Mesodermal cell (in vitro differentiated cells): Measurements from ENCODE around the gene NDUFS5.
"Not testable (repeated sequence)": the region's sequence is repeated elsewhere in the genome, so short reads cannot be mapped to it uniquely, and the experiment has no call there.

Experiments
- H3K27ac ChIP-seq: 2 replicates; pipeline ENCODE4 v1.7.0; 2013; ENCODE audit warnings: mild to moderate bottlenecking, low read depth, low read length, moderate library complexity; ENCODE audit not compliant: severe bottlenecking
- H3K36me3 ChIP-seq: 2 replicates; pipeline ENCODE4 v1.7.1; 2013; ENCODE audit warnings: mild to moderate bottlenecking, low read length, moderate library complexity; ENCODE audit not compliant: control insufficient read depth, insufficient read depth
- H3K4me1 ChIP-seq: one replicate; pipeline ENCODE4 v1.7.1; 2013; ENCODE audit warnings: mild to moderate bottlenecking, low read length; ENCODE audit not compliant: insufficient read depth, control insufficient read depth, poor library complexity, severe bottlenecking
- H3K4me3 ChIP-seq: 2 replicates; pipeline ENCODE4 v1.7.0; 2013; ENCODE audit warnings: low read length, control low read depth, mild to moderate bottlenecking; ENCODE audit not compliant: insufficient read depth, poor library complexity, severe bottlenecking; ENCODE audit errors: extremely low read depth
- H3K9me3 ChIP-seq: 2 replicates; pipeline ENCODE4 v1.7.1; 2013; ENCODE audit warnings: mild to moderate bottlenecking, low read length, moderate library complexity; ENCODE audit not compliant: control insufficient read depth
- WGBS, 2 experiments: methylation state at CpG; one replicate each; pipeline ENCODE4 v1.1.5; 2013; ENCODE audit warnings: missing lambda C conversion rate in 2 of 2; ENCODE audit not compliant: insufficient coverage in 2 of 2; 5-methylcytosine and 5-hydroxymethylcytosine counted together

NDUFS5 gene

GRCh38 chr1:39047374-39048229 is 21.5 kb downstream of the NDUFS5 start:
- WGBS, 2 experiments: 80 to 85% methylated on average over 7 of the region's 12 CpGs
- no peaks in the 10 kb centered on the region for H3K9me3 ChIP-seq
- no peak overlapping the region for H3K4me3 ChIP-seq
- H3K4me1 ChIP-seq: peaks cover 26% of the 10 kb centered on the region
- peak overlapping the region; percentile 89 for H3K27ac ChIP-seq
- H3K36me3 ChIP-seq: peaks cover 12% of the 10 kb centered on the region

- Histone ChIP-seq H3K4me1 (peaks cover 26% of the 10 kb centered on the region), H3K36me3 (peaks cover 6% of the 10 kb centered on the region), H3K4me3 (no peak overlapping the region), H3K9me3 (no peaks in the 10 kb centered on the region), H3K27ac (peak overlapping the region; percentile 89)
- 85 to 94% methylated on average over 4 to 5 of the region's 7 CpGs for WGBS, 2 experiments
These were observed 22.7 kb downstream of the NDUFS5 start for GRCh38 chr1:39048745-39049370.

- peaks cover 3% of the 10 kb centered on the region for H3K36me3 ChIP-seq
- H3K4me1 ChIP-seq: peaks cover 26% of the 10 kb centered on the region
- 88 to 94% methylated on average over 2 of the region's 4 CpGs for WGBS, 2 experiments
- H3K4me3 ChIP-seq: no peak overlapping the region
- no peak overlapping the region for H3K27ac ChIP-seq
- H3K9me3 ChIP-seq: no peaks in the 10 kb centered on the region
These were observed 23.9 kb downstream of the NDUFS5 start for GRCh38 chr1:39050001-39050400.

DNA sequence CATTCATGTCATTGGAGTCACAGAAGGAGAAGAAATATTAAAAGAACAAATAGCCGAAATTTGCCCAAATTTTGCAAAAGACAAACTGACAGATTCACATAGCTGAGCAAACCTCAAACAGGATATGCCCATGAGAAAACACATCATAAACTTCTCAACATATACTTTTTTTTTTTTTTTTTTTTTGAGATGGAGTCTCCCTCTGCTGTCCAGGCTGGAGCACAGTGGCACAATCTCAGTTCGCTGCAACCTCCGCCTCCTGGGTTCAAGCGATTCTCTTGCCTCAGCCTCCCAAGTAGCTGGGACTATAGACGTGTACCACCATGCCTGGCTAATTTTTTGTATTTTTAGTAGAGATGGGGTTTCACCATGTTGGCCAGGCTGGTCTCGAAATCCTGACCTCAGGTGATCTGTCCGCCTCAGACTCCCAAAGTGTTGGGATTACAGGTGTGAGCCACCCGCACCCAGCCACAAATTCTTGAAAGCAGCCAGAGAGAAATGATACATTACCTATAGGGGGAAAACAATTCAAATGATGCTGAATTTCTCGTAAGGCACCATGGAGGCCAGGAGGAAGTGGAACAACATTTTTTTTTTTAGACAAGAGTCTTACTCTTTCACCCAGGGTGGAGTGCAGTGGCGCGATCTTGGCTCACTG is 25.2 kb downstream of the NDUFS5 start:
- not testable (repeated sequence) for H3K36me3 ChIP-seq, H3K4me3 ChIP-seq, H3K9me3 ChIP-seq, H3K27ac ChIP-seq
- H3K4me1 ChIP-seq: peaks cover 26% of the 10 kb centered on the region
- WGBS, 2 experiments: 93% methylated on average over 6 to 7 of the region's 11 CpGs

DNA sequence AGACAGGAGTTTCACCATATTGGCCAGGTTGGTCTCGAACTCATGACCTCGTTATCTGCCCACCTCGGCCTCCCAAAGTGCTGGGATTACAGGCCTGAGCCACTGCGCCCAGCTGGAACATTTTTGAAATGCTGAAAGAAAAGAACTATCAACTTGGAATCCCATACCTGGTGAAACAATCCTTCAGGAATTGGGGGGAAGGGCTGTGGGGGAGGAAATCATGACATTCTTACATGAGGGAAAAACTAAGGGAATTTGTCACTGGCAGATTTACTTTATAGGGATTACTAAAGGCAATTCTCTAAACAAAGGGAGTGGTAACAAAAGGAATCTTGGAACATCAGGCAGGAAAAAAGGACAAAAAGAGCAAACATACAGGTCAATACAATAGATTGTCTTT is 25.8 kb downstream of the NDUFS5 start:
- no peaks in the 10 kb centered on the region for H3K9me3 ChIP-seq
- no peak overlapping the region for H3K4me3 ChIP-seq
- H3K4me1 ChIP-seq: peaks cover 23% of the 10 kb centered on the region
- H3K27ac ChIP-seq: no peak overlapping the region
- H3K36me3 ChIP-seq: no peaks in the 10 kb centered on the region
- WGBS, 2 experiments: 91 to 93% methylated on average over 3 to 4 of the region's 4 CpGs

GRCh38 chr1:39055213-39055710 is 29.1 kb downstream of the NDUFS5 start:
- H3K36me3 ChIP-seq: not testable (repeated sequence)

DNA sequence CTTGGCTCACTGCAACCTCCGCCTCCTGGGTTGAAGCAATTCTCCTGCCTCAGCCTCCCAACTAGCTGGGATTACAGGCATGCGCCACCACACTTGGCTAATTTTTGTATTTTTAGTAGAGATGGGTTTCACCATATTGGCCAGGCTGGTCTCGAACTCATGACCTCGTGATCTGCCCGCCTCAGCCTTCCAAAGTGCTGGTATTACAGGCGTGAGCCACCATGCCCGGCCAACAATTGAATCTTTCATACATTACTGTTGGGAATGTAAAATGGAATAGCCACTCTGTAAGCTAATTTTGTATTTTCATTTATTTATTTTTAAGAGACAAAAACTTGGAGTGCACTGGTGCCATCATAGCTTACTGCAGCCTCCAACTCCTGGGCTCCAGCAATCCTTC is 35.4 kb downstream of the NDUFS5 start:
- not testable (repeated sequence) for H3K9me3 ChIP-seq, H3K4me1 ChIP-seq, H3K4me3 ChIP-seq, H3K36me3 ChIP-seq, H3K27ac ChIP-seq
- 96 to 100% methylated on average over 4 of the region's 7 CpGs for WGBS, 2 experiments

More at GRCh38 chr1:39055213-39055710, 29.1 kb downstream of the NDUFS5 start:
- not testable (repeated sequence) for H3K4me3 ChIP-seq, H3K9me3 ChIP-seq, H3K4me1 ChIP-seq, H3K27ac ChIP-seq
- WGBS, 2 experiments: 97 to 99% methylated on average over 5 to 7 of the region's 8 CpGs

DNA sequence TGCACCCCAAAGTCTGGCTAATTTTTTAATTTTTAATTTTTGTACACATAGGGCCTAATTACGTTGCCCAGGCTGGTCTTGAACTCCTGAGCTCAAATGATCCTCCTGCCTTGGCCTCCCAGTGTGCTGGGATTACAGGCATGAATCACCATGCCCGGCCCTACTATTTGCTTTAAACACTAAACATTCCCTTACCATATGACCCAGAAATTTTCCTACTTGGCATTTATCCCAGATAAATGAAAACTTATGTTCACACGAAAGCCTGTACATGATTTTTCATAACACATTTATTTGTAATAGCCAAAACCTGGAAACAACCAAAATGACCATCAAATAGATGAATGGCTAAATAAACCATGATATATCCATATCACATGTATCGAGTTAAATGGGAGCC is 35.8 kb downstream of the NDUFS5 start:
- H3K4me3 ChIP-seq: no peak overlapping the region
- no peaks in the 10 kb centered on the region for H3K4me1 ChIP-seq
- H3K36me3 ChIP-seq: no peaks in the 10 kb centered on the region
- H3K9me3 ChIP-seq: no peaks in the 10 kb centered on the region
- no peak overlapping the region for H3K27ac ChIP-seq
- WGBS, 2 experiments: 80 to 100% methylated on average over 3 to 4 of the region's 4 CpGs

- H3K36me3 ChIP-seq: no peaks in the 10 kb centered on the region
- 76 to 81% methylated on average over 4 to 5 of the region's 7 CpGs for WGBS, 2 experiments
- no peak overlapping the region for H3K27ac ChIP-seq
These were observed 37.0 kb downstream of the NDUFS5 start for GRCh38 chr1:39063191-39063590.

DNA sequence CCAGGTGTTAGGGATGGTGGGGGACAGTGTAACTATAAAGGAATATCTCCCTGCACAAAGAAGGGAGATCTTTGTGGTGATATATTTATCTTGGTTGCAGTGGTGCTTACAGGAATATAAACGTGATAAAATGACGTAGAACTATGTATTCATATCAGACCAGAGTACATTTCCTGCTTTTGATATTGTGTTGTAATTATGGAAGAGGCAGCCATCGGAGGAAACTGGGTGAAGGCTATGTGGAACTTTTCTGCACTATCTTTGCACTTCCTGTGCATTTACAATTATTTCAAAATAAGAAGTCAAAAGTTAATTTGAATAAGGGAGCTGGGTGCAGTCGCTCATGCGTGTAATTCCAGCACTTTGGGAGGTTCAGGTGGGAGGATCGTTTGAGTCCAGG is 37.6 kb downstream of the NDUFS5 start:
- 92 to 100% methylated on average over 2 to 3 of the region's 6 CpGs for WGBS, 2 experiments
- Histone ChIP-seq H3K36me3 (no peaks in the 10 kb centered on the region), H3K27ac (no peak overlapping the region), H3K4me1 (no peaks in the 10 kb centered on the region), H3K4me3 (no peak overlapping the region), H3K9me3 (no peaks in the 10 kb centered on the region)

More at GRCh38 chr1:39063191-39063590, 37.0 kb downstream of the NDUFS5 start:
- no peaks in the 10 kb centered on the region for H3K9me3 ChIP-seq
- no peak overlapping the region for H3K4me3 ChIP-seq
- no peaks in the 10 kb centered on the region for H3K4me1 ChIP-seq
